ENCODE data around the gene COL6A3.

The COL6A3 gene

DNA sequence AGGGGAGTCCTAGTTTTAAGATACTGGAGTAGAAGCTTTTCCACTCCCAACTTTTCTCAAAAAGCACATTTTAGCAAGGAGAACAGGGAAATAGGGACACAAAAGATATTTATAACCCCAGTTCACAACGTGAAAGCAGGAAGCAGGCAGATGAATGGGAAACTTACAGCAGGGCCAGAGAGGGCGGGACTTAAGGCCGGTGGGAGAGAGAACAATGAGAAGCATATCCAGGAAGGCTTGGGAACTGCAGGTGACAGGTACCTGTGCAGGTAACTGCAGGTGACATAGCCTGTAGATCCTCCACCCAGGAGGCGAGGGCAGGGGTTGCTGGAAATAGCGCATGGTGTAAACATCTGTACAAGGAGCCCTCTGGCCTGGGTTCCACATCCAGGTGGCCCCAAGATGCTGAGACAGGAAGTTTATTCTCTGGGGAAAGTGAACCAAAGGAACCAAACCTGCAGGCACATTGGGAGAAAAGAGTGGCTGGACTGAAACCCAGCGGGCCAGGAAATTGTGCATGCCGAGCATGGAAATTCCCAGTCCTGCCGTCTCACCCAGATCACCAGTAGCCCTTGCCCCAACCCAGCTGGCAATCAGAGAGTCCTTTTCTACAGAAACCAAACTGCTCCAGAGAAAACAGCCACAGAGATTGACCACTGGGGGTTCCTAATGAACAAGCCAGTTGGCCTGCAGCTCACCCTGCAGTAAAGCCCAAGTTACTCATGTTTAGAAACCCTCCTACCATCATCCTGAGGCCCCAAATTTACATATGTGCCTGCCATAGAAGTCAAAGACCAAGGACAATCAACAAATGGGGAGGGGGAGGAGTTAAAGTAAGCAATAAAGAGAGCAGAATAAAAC lies 24.3 kb upstream of the COL6A3 start:
- no peak for DNase-seq

DNA sequence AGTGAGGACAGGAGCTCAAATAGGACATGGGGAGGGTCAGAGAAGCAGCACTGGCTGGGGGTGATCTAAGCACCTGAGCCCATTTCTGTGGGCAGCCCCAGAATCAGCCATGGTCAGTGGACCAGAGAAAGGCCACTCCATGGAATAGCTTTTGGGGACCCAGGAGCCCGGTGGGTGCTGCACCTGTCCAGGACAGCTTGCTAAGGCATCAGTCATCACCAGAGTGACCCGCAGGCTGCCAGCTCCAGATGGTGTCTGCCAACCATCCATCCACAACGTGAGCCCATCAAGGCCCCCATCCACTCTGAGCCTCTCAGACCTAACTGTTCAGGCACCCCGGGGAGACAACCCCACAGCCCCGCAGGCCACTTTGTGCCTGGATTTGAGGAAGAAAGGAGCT lies 23.6 kb upstream of the COL6A3 start:
- no peak for DNase-seq

DNA sequence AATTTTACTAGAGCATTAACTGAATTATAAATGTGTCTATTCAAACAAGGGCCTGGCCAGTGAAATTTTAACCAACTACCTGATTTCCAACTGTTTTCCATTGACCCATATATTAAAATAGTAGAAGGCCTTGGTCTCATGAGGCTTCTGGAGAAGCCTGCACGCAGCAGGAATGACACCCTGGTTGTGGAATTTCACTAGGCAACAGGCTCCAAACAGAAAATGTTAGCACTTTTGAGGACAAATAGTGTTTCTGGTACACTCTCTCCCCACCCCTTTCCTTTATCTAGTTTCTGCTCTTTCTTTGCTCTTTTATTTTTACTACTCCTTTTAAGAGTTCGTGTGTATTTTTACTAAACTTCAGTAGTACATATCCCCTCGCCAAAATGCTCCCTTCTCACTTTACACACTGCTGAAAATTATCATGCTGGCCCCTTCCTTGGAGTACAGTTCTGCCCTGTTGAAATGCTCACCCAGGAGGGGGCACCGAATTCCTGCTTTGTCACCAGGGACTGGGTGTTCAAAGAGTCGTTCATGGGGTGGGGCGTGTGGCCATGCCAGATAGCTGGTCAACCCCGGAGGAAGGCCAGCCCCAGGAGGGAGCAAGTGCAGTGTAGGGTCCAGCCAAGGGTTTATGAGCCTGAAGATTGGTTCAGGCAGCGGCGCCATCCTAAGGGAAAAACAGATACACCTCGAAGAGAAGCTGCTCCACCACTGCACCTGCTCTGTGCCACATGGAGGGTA lies 22.1 kb upstream of the COL6A3 start:
- no peak for DNase-seq

DNA sequence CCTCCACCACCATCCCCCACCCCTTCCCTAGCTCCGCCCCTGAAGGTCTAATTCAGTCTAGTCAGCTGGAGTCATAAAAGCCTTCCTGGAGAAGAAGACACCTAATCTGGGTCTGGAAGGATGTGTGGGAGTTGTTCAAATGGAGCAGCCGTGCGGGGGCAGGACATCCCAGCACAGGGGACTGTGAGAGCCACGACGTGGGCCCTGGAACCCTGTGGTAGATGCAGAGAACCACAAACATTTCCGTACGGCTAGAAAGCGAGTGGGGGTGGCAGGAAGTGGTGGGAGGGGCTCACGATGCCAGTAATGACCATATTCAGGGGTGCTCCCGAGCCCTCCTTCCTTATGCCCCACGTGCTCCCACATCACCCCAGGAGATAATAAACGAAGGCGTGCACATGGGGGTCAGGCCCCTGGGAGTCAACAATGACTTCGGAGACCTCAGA lies 20.9 kb upstream of the COL6A3 start:
- peak in 4 of 5 experiments; percentile 47 to 91 (median 73) for DNase-seq

DNA sequence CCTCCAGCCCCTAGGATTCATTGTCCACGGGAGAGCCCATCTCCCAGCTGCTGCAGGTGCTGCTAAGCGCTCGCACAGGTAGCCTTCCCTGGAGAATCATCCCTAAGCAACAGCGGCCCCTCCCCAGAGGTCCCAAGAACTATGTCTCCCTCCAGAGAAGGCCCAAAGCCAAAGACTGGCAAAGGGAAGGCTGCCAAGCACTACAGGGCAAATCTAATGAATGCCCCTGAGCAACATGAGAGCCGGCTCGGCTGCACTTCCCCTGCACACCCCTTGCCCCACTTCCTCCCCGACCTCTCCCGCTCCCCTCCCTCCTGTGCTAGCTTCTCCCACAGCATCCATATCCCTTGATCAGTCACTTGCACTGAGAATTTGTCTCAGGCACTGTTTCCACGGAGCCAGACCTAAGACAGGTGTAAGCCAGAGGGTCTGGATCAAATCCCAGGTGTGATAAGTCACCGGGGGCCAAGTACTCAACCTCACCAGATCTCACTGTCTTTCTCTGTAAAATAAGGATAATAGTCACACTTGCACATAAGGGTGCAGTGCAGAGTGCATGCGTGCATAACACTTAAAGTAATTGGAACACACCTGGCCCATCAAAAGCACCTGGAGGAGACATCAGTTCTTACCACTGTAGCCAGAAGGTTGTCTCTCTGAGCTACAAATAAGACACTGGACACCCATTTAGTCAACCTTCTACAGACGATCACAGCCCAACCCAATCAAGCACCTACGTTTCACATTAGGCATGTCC lies 20.1 kb upstream of the COL6A3 start:
- peak in 1 of 5 experiments; percentile 29 for DNase-seq

DNA sequence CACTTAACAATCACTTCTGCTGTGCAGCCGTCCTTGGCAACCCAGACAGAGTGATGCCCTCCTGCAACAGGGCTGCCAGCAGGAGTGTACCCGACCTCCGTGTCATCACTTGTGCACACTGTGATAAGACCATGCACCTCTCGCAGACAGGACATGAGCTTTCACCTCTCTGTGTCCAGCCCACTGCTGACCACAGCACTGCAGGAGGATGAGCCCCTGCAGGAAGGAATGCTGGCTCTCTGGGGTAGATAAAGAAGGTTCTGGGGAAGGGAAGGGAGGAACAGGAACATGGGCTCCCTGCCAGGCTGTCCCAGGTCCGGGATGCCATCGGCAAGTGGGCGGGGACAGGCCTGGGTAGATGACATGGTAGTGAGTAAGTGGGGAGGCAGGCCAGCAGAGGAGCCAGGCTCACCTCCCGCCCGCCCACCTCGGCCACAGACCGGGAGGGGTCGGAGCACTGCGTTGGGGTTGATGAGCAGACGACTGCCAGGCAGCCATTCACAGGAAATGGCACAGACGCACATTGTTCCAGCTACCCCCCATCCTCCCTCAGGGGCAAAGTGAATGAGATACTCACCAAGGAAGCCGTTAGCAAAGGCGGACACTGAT lies 18.6 kb upstream of the COL6A3 start:
- peak in 4 of 5 experiments; percentile 43 to 81 (median 78) for DNase-seq

DNA sequence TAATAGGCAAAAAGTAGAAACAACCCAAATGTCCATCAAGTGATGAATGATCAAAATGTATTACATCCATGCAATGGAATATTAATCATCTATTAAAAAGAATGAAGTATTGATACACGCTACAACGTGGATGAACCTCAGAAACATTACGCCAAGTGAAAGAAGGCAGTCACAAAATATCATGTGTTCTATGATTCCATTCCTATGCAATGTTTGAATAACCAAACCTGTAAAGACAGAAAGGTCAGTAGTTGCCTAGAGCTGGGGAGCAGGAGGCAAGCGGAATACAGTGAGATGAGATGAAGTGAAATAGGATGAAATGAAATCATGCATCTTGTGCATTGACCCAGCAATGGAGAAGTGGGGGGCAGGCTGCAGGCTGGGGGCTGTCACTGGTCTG lies 17.9 kb upstream of the COL6A3 start:
- no peak for DNase-seq

DNA sequence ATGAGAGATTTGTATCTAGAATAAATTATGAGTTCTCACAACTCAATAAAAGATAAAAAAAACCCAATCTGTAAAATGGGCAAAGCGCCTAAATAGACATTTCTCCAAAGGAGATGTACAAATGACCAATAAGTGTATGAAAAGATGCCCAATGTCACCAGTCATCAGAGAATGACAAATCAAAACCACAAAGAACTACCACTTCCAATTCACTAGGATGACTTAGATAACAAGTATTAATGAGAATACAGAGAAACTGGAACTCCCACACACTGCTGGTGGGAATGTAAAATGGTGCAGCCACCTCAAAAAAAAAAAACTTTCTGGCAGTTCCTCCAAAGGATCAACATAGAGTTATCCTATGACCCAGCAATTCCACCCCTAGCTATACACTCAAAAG lies 17.4 kb upstream of the COL6A3 start:
- DNase-seq, result peak in 1 of 5 experiments; percentile 31

DNA sequence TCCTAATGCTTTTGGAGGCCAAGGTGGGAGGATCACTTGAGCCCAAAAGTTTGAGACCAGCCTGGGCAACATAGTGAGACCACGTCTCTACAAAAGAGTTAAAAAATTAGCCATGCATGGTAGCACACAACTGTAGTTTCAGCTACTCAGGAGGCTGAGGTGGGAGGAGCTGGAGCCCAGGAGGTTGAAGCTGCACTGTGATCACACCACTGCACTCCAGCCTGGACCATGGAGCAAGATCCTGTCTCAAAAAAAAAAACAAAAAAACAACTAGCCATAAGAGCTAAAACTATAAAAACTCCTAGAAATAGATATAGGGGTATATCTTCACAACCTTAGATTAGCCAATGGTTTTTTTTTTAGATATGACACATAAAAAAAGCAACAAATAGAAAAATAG lies 16.9 kb upstream of the COL6A3 start:
- DNase-seq, result no peak

DNA sequence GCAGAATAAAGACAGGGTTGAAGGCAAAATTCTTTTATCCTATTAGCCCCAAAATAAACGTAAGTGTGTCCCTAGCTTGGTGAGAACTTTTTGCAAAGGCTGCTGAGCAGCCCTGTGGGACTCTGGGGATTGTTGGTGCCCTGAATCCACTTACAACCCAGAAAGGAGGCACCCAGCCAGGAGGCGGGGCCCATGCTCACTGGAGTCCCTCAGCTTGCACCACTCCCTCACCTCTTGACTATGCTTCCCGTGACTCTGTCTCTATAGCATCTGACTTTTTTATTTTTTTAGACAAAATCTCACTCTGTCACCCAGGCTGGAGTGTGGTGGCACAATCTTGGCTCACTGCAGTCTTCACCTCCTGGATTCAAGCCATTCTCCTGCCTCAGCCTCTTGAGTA lies 15.8 kb upstream of the COL6A3 start:
- DNase-seq, result no peak

DNA sequence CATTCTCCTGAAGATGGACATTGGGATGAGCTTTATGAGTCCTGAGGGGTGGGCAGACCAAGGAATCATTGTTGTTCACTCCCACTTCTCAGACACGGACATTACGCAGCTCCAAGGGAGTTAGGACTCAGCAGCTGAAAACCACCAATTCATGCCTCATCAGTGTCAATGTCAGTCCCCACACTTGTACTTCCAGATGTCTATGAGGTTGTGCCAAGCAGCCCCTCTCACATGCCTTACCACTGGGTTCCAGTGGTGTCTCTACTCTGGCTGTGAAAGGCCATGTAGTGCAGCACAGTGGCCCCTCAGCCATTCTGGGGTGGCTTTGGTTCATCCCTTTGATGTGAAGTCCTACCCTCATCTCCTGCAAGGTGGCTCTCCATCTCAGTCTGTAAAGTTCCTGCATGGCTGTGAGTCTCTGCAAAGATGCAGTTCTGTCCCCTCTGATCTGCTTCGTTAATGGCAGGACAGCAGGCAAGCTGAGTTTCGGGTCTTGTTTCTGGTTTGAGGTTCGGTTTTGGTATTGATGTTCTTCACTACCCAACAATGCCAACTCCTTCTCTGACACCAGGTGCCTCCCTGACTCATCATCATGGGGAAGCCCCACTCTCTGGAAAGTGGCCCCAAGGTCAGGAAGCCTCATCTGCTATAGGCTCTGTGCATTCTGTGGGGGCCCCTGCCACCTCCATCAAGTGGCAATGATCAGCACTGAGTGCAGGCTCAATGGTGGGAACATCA lies 14.0 kb upstream of the COL6A3 start:
- DNase-seq, result peak in 2 of 5 experiments; percentile 34 to 76

DNA sequence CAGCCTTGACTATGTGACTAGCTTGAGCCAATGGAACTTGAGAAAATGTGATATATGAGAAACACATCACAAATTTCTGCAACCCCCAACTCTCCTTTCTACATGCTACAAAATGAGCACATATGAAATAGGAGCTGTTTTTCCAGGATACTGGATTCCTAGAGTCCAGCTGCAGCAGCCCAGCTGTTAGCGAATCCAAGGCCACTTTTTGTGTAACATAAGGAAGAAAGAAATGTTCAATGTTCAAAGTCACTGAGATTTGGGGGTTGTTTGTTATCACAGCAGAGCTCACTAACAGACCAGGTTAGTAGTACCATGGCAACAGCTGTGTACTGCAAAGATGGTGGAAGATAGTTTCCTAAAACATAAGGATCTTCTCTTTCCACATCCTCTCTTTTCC lies 12.6 kb upstream of the COL6A3 start:
- no peak for DNase-seq

DNA sequence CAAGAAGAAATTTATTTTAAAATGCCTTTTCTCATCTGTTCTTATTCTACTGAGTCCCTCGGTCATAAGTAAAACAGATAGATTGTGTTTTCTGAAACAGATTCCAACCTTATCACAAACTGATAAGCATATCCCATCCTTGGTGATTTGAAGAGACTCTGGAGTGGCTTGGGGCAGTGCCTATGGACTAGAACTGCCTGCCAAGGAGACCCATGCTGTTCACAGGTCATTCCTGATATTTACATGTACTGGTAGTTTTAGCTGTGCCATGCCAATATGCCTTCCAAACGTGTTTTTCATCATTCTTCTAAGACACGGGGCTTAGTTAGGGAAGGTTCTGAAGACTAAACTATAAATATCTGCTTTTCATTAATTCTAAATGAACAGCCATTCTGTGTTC lies 11.4 kb upstream of the COL6A3 start:
- DNase-seq, result no peak

DNA sequence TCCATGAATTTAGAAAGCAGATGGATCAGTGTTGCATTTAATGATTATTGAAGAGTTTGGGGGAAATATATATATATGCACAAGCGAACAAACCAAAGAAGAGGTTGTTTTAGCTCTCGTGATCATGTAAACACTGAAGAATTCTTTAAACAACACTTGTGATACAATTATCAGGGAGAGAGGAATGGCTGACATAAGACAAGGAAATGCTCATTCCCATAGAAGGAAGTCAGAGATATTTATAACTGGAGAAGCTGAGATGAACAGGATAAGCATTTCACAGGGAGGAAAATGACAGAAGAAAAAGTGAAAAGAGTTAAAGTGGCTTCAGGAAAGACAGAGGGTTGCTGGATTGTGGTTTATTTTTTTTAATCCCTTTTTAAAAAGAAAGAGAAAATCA lies 10.6 kb upstream of the COL6A3 start:
- no peak for DNase-seq

DNA sequence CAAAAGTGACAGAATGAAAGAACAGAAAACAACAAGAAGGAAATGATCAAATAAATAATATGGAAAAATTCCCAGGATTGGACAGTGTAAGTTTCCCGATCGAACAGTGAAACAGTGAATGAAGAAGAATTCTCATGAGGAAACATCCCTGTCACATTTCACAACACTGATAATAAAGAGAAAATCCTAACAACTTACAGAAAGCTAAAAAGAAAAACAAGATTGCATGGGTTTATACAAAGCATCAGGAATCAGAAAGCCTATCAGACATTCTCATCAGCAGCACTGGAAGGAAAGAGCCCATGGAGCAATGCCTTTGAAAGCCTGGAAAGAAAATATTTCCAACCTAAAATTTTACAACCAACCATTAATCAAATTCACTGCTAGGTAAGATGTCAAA lies 9.9 kb upstream of the COL6A3 start:
- DNase-seq, result no peak

DNA sequence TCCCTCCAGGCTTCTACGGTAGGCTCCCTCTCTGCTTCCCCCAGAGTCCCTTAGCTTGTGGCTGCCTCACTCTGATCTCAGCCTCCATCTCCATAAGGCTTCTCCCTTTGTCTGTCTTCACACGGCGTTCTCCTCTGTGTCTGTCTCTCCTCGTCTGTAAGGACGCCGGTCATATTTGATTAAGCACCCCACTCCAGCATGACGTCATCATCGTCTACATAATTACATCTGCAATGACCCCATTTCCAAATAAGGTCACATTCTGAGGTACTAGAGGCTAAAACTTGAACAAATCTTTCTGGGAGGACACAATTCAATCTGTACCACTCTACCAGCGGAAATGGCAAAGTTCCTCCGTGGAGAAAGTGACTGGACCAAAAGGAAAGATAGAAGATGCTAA lies 8.3 kb upstream of the COL6A3 start:
- DNase-seq, result no peak

DNA sequence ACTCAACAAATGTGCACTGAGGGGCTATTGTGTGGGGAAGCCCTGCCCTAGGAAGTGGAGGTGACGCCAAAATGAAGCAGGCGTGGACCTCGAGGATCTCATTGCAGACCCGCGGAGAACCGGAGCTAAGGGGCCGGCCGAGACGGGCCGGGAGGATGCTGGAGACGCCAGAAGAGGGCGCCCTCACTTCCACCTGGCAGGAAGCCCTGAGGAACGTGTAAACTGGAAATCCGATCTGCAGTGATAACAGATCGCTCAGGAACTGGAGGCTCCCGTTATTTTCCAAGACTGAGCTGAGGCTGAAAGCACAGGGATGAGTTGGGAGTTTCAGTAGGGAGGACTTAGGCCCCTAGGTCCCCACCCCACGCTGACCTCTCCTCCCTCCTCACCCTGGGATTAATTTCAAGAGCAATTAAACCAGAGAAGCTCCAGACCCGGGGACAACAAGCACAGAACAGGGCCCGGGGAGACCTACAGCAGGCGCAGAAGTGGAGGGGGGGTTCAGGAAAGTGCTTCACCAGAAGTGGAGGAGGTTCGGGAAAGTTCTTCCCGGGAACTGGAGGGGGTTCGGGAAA lies 7.7 kb upstream of the COL6A3 start:
- peak; percentile 57 to 70 (median 68) for DNase-seq

DNA sequence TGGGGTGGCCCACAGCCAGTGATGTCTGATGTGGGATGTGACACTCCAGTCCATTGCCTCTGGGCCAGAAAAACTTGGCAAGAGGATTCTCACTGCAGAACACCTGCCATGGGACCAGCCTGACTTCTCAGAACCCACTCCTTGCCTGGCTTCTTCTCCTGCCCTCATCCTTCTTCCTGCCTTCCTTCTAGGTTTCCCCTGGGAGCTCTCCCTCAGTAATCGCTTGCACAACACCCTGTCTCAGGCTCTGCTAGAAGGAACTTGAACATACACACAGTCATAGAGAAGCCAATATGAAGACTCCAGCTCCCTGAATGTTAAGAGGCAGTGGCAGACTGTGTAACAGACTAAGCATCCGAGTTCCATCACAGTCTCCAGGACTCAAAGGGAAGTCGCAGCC lies 4.3 kb upstream of the COL6A3 start:
- no peak for DNase-seq

DNA sequence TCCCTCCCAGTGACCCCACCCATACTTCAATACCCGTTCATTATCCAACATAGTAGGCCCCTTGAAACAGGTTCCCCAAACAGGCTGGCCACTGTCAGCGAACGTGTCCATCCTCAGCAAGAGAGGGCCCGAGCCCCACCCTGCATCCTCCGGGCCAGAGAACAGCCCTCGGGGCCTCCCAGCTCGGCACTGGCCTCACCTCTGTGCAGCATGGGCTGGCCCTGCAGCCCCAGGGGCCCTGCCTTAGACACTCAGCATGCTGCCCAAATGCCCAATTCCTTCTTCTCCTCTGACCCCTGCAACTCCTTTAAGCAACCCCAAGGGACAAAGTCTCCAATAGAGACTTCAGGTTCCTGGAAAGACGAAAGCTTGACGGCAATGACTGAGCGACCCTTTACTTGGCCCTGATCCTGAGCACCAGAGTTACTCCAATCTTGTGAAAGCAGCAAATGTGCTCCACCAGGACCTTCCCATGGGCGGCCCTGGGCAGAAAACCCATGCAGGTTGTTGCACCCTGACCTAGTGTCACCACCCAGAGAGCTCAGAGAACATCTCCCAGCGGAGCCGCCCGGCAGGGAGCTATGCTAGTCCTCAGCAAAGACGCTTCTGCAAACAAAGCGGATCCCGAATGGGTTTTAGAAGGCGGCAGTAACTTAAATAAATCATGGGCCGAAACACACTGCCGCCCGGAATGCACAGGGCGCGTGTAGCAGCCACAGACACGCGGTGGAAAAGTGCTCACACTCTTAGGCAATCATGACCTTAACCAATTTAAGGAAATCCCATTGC lies 782 bp downstream of the COL6A3 start:
- DNase-seq, result no peak

DNA sequence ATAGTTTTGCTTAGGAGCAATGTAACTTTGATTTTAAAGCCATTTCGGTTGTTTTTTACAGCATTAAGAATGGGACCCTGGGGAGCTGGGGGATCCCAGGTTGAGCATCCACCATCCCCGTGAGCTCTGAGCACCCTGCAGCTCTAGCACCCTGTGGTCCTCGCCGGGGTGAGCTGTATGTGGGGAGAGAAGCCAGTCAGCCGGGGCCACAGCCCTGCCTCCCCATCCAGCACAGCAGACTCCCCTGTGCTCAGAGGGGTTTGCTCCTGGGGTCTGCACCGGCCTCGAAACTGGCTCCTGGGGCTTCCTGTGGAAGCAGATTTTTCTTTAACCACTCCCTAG lies 1.3 kb downstream of the COL6A3 start:
- no peak for DNase-seq

Data from T-helper 2 cell (primary cell).